LNCaP clone FGC (cell line): ENCODE results near the gene XXYLT1.

Experiments used
- DNase-seq: peaks from one replicate; pipeline ENCODE4 v3.0.0-alpha.2; 2011; ENCODE audit warnings: low read depth
- H3K4me3 ChIP-seq: 2 replicates; pipeline ENCODE4 v1.5.1; 2011; ENCODE audit warnings: mild to moderate bottlenecking, low read depth, low read length, control low read depth
- TF ChIP-seq, protein P1 (sequence below): IDR thresholded peaks from 2 replicates; pipeline ENCODE4 v1.5.1; 2012; ENCODE audit warnings: mild to moderate bottlenecking; ENCODE audit not compliant: control insufficient read depth, insufficient read depth; ENCODE audit errors: extremely low read depth

XXYLT1 gene

DNA sequence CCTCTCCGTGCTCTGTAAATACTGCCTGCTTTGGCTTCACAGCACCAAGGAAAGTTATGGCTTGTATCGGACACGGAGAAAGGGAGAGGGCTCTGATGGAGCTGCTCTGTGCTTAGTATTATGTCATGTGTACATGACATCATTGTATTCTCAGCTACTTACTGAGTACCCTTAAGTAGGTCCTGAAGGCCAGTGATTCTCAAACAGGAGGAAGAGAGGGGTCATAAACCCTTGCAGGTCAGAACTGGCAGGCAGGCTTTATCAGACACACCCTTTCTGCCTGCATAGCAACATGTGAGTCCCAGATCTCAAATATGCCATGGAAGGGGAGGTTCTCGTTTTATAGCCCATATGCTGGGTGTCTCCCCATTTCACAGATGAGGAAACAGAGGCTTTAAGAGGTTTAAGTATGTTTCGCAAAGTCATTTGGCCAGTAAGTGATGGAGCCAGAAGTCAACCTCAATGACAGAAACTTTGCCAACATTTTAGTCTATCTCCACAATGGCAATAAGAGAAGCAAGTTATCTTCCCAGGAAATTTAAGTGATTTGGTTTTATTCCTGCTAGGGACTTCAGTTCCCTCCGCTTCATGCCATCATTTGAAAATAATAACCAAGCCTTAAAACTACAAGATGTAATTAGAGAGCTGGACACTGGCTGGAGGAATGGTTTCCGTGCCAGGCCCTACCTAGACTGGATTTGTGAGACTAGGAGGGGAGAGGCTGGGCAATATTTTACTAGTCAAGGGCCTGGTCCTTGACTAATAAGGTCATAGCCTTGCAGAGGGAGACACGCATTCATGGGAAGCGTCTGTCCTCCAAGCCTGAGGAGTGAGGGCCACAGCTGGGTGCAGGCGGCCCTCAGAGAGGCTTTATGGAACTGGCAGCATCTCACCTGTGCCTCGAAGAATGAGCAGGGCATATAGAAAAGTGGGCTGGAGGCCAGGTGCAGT, 133.0 kb downstream of the XXYLT1 start:
- no peak for DNase-seq
- no peak overlapping the region for H3K4me3 ChIP-seq
- TF ChIP-seq, protein P1, sequence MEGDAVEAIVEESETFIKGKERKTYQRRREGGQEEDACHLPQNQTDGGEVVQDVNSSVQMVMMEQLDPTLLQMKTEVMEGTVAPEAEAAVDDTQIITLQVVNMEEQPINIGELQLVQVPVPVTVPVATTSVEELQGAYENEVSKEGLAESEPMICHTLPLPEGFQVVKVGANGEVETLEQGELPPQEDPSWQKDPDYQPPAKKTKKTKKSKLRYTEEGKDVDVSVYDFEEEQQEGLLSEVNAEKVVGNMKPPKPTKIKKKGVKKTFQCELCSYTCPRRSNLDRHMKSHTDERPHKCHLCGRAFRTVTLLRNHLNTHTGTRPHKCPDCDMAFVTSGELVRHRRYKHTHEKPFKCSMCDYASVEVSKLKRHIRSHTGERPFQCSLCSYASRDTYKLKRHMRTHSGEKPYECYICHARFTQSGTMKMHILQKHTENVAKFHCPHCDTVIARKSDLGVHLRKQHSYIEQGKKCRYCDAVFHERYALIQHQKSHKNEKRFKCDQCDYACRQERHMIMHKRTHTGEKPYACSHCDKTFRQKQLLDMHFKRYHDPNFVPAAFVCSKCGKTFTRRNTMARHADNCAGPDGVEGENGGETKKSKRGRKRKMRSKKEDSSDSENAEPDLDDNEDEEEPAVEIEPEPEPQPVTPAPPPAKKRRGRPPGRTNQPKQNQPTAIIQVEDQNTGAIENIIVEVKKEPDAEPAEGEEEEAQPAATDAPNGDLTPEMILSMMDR: no peak

DNA sequence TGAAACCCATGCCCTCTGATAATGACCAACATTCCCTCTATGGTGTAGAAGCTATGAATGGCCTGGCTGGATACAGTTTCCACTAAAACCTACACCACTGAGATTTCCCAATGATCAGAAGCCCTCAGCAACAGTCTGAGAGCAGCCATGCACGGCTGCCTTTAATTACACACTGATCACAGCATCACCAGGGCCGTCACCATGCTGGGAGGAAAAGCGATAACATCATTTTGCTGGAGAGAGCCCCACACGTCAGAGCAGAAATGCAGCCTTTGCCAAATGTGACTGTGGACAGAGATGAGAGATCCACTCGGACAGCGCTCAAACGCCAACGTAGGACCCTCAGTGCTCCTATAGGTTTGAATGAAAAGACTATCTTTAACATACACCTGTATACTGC, 135.0 kb downstream of the XXYLT1 start:
- TF ChIP-seq, protein P1: no peak
- H3K4me3 ChIP-seq: no peak overlapping the region
- no peak for DNase-seq

DNA sequence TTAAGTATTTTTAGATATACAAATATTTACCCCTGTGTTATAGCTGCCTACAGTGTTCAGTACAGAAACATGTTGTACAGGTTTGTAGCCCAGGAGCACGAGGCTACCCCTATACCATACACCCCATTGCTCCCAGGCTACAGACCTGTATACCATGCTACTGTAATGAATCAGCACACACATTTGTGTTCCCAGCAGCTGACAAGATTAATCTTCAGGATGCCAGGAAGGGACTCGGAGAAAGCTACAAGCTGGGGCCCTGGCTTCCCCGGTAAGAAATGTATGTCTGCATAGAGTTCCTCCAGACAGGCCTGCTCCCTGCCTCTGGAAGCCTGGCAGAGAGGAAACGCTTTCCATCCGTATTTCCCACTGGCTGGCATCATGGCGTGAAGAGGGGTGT, 136.5 kb downstream of the XXYLT1 start:
- no peak for DNase-seq
- no peak overlapping the region for H3K4me3 ChIP-seq
- TF ChIP-seq, protein P1: no peak

DNA sequence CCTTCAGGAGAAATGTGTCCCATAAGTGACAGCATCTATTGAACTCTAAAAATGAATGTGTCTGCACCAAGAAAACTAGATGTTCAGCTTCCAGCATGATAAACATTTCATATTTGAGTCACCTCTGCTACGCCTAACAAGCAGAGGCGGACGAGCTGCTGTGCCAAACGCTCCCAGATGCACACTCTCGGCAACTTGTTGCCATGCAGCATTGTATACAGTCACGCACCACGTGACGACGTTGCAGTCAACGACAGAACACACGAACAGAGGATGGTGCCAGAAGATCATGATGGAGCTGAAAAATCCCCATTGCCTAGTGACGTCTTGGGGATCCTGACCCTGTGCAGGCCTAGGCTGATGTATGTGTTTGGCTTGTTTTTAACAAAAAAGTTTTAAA, 137.5 kb downstream of the XXYLT1 start:
- no peak overlapping the region for H3K4me3 ChIP-seq
- peak; percentile 78 for DNase-seq
- TF ChIP-seq, protein P1: peak; percentile 43

DNA sequence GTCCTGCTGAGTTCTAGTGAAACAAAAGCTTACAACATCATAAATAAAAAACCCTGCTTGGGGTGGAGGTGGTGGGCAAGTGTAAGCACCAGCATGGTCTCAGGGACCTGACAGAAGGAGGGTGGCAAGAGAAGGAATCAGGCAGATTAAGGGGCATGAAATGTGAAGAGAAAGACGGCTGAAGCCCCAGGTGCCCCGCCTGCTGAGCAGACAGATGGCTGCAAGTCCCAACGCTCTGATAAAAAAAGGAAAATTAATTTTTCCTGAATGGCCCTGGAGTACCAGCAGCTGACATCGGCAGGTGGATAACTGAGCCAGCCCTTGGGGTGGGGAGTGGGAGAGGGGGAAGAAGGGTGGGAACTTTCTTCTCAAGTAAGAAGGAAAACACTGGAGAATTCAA, 137.9 kb downstream of the XXYLT1 start:
- DNase-seq: no peak
- TF ChIP-seq, protein P1: no peak
- H3K4me3 ChIP-seq: no peak overlapping the region

DNA sequence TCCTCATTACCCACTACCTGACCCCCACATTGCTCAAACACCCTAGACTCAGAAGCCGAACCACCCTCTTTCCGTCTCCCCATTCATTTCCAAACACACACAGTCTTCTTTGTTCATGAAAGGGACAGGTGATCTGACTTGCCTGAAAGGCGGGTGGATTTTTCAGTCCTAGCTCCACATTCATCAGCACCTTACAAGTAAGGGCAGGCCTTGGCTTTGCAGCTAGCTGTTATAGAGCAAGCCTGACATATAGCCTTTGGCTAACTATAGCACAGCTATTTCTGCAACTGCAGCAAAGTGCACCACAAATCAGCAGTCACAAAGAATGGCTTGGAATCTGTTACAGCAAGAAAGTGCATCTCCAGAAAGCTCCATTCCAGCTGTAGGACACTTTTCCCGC, 139.8 kb downstream of the XXYLT1 start:
- DNase-seq: no peak
- no peak overlapping the region for H3K4me3 ChIP-seq
- TF ChIP-seq, protein P1: no peak
